Mammary epithelial cell (primary cell): ENCODE measurements around the gene ACHE.

Experiments
- EZH2 ChIP-seq: IDR thresholded peaks from 2 replicates; pipeline ENCODE4 v1.6.1; 2012; ENCODE audit warnings: low read length, inconsistent platforms, borderline replicate concordance
- TF ChIP-seq, protein P1 (sequence below), 2 donors: IDR thresholded peaks in 1 of 2; conservative IDR thresholded peaks in 1 of 2; 2 replicates each; pipeline ENCODE4 v1.5.1; 2011 to 2012; ENCODE audit warnings: inconsistent platforms in 2 of 2, low read length in 2 of 2, mild to moderate bottlenecking in 2 of 2, control low read depth in 1 of 2, low read depth in 1 of 2; ENCODE audit not compliant: insufficient read depth in 1 of 2; ENCODE audit errors: extremely low read depth in 1 of 2

DNA sequence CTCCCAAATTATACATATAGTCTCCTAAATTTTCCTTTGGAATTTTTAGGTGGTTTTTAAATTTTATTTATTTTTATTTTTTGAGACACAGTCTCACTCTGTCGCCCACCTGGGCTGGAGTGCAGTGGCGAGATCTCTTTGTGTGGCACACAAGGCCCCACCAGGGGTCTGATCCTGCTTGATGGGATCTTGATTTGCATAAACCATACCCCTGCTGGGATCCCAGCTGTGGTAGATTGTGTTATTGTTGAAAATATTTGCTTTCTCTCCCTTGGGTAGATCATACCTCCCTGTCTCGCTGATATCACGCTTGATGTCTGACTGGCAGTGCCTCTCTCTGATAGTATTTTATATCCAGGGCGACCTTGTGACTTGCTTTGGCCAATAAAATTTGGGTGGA, 48.0 kb upstream of the ACHE start:
- TF ChIP-seq, protein P1, sequence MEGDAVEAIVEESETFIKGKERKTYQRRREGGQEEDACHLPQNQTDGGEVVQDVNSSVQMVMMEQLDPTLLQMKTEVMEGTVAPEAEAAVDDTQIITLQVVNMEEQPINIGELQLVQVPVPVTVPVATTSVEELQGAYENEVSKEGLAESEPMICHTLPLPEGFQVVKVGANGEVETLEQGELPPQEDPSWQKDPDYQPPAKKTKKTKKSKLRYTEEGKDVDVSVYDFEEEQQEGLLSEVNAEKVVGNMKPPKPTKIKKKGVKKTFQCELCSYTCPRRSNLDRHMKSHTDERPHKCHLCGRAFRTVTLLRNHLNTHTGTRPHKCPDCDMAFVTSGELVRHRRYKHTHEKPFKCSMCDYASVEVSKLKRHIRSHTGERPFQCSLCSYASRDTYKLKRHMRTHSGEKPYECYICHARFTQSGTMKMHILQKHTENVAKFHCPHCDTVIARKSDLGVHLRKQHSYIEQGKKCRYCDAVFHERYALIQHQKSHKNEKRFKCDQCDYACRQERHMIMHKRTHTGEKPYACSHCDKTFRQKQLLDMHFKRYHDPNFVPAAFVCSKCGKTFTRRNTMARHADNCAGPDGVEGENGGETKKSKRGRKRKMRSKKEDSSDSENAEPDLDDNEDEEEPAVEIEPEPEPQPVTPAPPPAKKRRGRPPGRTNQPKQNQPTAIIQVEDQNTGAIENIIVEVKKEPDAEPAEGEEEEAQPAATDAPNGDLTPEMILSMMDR (conservative IDR thresholded peaks at IDR 0.05 in 1 of 2, IDR thresholded peaks at IDR 0.05 in 1 of 2; ENCODE audit: extremely low read depth in 1 of 2, insufficient read depth in 1 of 2, low read depth in 1 of 2, low read length in 2 of 2): no peak
- TF ChIP-seq EZH2: no peak
